Metanephros (tissue), 1 donor: ENCODE results near the gene TSKU. TPM values are rescaled to one million over a fixed set of nuclear protein-coding genes. Genes with fewer than 3 reads are reported as not detected.

Experiments used
- total RNA-seq: library from RNA; depleted of rRNA; stranded (reverse); fragments of >200 nt; gene quantifications from one replicate; pipeline ENCODE4 v1.2.3, GENCODE V29; 2014

TSKU gene, protein sequence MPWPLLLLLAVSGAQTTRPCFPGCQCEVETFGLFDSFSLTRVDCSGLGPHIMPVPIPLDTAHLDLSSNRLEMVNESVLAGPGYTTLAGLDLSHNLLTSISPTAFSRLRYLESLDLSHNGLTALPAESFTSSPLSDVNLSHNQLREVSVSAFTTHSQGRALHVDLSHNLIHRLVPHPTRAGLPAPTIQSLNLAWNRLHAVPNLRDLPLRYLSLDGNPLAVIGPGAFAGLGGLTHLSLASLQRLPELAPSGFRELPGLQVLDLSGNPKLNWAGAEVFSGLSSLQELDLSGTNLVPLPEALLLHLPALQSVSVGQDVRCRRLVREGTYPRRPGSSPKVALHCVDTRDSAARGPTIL
- total RNA-seq = 19.0 TPM

DNA sequence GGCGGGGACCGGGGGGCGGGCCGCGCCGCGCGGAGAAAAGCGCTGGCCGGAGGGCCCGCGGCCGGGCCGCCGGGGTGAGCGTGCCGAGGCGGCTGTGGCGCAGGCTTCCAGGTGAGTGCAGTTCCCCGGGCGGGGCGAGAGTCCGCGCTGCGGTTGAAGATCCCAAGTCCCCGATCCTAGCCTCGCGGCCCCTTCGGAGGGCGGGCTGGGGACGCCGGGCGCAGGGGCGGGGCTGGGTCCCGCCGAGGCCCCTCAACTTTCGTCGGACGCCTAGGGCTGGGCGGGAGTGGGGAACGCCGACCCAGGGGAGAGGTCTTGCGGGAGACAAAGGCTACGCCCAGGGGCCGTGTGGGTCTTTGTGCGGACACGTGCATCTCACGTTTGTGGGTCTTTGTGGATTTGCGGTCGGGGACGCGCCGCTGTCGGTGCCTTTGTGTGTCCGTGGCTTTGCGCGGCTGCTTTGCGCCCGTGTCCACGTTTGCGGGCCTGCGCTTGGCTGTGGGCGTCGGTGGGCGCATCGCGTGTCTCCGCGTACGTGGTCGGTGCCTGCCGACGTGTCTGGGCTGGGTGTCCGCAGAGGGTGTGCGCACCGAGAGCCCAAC, at the start of gene TSKU:
TSS of gene TSKU (plus strand) at position 63 of the 602 bp plus-strand sequence. CDS start 12,261 bp downstream, outside the sequence.

Other genes starting within 250 kb of the TSKU start
- gene LRRC32, start 112.6 kb upstream of the TSKU start, total RNA-seq = 72.5 TPM
- gene ACER3, start 77.6 kb downstream of the TSKU start, total RNA-seq = 14.4 TPM